Measurements from ENCODE around the gene CHAMP1.

- TF ChIP-seq POLR2A (IDR thresholded peaks at IDR 0.05; ENCODE audit: low read depth, low read length) (no peak), TAF1 (IDR thresholded peaks at IDR 0.05; ENCODE audit: low read depth, low read length) (no peak)
These were observed 3.3 kb upstream of the CHAMP1 start for GRCh38 chr13:114310956-114311355.
